GM12874 (cell line): ENCODE data around the gene DHRS11.

ENCODE experiments used
- CTCF ChIP-seq: IDR thresholded peaks from 2 replicates; pipeline ENCODE4 v1.5.1; 2011; ENCODE audit warnings: low read depth, mild to moderate bottlenecking, control low read depth, low read length, moderate library complexity; ENCODE audit not compliant: insufficient read depth

DHRS11 gene

DNA sequence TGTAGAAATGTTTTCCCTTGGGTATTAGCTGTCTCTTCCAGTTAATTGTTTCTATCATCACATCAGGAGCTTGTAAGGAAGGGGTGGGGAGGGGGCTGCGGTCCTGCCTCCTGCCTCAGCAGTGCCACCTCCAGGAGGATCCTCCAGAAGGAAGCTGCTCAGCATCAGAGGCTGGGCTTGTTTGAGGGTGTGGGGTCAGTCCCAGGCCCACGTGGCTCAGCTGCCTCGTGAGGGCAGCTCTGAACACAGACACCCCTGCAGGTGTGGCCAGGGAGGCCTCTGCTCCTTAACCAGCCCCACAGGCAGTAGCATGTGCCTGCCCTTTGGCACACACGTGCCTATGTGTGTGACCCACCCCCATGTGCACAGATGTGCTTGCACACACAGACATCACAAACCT lies 56.0 kb downstream of the DHRS11 start:
- no peak for TF ChIP-seq CTCF

DNA sequence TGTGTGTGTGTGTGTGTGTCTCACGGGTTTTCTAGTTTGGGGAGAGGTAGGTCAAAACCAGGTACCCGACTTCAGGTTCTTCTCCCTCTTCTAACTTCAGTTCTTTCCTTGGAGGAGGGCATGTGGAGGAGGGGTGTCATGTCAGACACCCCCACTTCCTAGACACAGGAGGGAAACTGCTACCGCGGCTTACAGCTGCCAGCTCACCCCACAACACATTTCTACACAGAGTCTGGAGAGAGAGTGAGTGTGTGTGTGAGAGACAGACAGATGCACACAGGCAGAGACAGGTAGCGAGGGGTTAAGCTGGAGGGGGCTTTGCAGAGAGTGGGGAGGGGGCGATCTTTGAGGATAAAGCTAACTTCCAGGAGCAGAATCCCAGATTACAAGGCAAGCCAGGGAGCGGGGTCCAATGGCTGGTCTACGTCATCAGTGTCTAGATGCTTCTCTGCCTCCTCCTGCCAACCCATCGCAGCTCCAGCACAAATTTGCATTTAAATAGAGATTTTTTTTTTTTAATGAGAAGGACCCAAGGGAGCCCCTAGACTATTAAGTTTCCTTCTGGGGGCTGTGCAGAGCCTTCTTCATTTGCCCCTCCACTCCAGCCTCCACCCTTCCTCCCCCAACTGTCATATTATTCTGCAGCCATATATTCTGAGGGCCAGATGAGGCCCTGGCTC lies 58.6 kb downstream of the DHRS11 start:
- TF ChIP-seq CTCF, result no peak
